A673 (cell line): Measurements from ENCODE around the gene LAGE3. TPM values are rescaled to one million over a fixed set of nuclear protein-coding genes. Genes with fewer than 3 reads are reported as not detected.

Experiments
- BruUV-seq: library from RNA; stranded (reverse); fragments of 400-500 nt; replicated peaks from 2 replicates; lab custom pipeline; 2021; lab: Mats Ljungman, UMichigan
- CTCF ChIA-PET: fragments of 300-600 bp; sonication (Branson Sonifier 250); formaldehyde crosslinking; loops from one replicate; lab custom pipeline; 2022; ENCODE audit warnings: antibody characterized with exemption; lab: Charles Lee
- POLR2A ChIA-PET: fragments of 300-600 bp; sonication (Branson Sonifier 250); formaldehyde crosslinking; loops from one replicate; lab custom pipeline; 2022; ENCODE audit warnings: antibody characterized with exemption; ENCODE audit not compliant: low non-redundant PET; lab: Charles Lee
- DNase-seq: peaks from one replicate; pipeline ENCODE4 v3.0.0-alpha.2; 2015; ENCODE audit warnings: low spot score
- H3K27ac ChIP-seq: fragments of 200-600 bp; sonication (generic); 2 replicates; pipeline ENCODE4 v1.5.1; 2016; ENCODE audit warnings: mixed run types, low read depth, mild to moderate bottlenecking, mixed read lengths, antibody characterized with exemption, low read length; ENCODE audit not compliant: poor library complexity, severe bottlenecking
- H3K27me3 ChIP-seq: fragments of 200-600 bp; sonication (generic); replicated peaks from 2 replicates; pipeline ENCODE4 v1.6.1; 2017; ENCODE audit warnings: mixed run types, low read depth, mild to moderate bottlenecking, mixed read lengths, antibody characterized with exemption, low read length; ENCODE audit not compliant: insufficient read depth, poor library complexity
- H3K36me3 ChIP-seq: fragments of 200-600 bp; sonication (generic); 2 replicates; pipeline ENCODE4 v1.6.1; 2016; ENCODE audit warnings: mixed run types, mild to moderate bottlenecking, mixed read lengths, antibody characterized with exemption, low read length; ENCODE audit not compliant: insufficient read depth, poor library complexity, severe bottlenecking
- H3K4me1 ChIP-seq: fragments of 200-600 bp; sonication (generic); 2 replicates; pipeline ENCODE4 v1.6.1; 2017; ENCODE audit warnings: mixed run types, mild to moderate bottlenecking, mixed read lengths, antibody characterized with exemption, low read length; ENCODE audit not compliant: insufficient read depth, poor library complexity, severe bottlenecking
- H3K4me3 ChIP-seq: fragments of 200-600 bp; sonication (generic); 2 replicates; pipeline ENCODE4 v1.5.1; 2016; ENCODE audit warnings: low read depth, mixed run types, mild to moderate bottlenecking, mixed read lengths, low read length; ENCODE audit not compliant: poor library complexity, severe bottlenecking
- H3K9me3 ChIP-seq: fragments of 200-600 bp; sonication (generic); 2 replicates; pipeline ENCODE4 v1.6.1; 2016; ENCODE audit warnings: mixed run types, low read depth, mild to moderate bottlenecking, mixed read lengths, antibody characterized with exemption, low read length; ENCODE audit not compliant: poor library complexity, severe bottlenecking
- CTCF ChIP-seq: fragments of 300-800, 200-600 bp; sonication (generic); conservative IDR thresholded peaks from 2 replicates; pipeline ENCODE4 v1.5.1; 2017; ENCODE audit warnings: low read depth, mild to moderate bottlenecking, antibody characterized with exemption, low read length, moderate library complexity, mixed read lengths
- EZH2 ChIP-seq: fragments of 200-600 bp; sonication (generic); IDR thresholded peaks from 2 replicates; pipeline ENCODE4 v1.6.1; 2017; ENCODE audit warnings: borderline replicate concordance, low read depth, mild to moderate bottlenecking, mixed read lengths, antibody characterized with exemption, low read length; ENCODE audit not compliant: poor library complexity, severe bottlenecking
- intact Hi-C: fragments of 100-400 bp; cut with micrococcal nuclease; formaldehyde crosslinking; loops from one replicate; pipeline ENCODE4 v1.10.0; 2022; ENCODE audit not compliant: unreplicated experiment
- total RNA-seq: library from RNA; stranded (reverse); gene quantifications from 2 replicates; pipeline ENCODE4 v1.2.3, GENCODE V29; 2021

The LAGE3 gene
- total RNA-seq, 1 experiment from 2014 or later: 34.6 TPM

- no peak for TF ChIP-seq EZH2
- TF ChIP-seq CTCF: no peak
- ChIA-PET POLR2A (no interaction called here), CTCF (no interaction called here)
- intact Hi-C loops: no loop called here
- no peaks in the 10 kb centered on the region for H3K27me3 ChIP-seq
- no peaks in the 10 kb centered on the region for H3K4me1 ChIP-seq
- DNase-seq: no peak
- BruUV-seq: no TSS peak
- H3K4me3 ChIP-seq: no peak overlapping the region
- H3K9me3 ChIP-seq: no peaks in the 10 kb centered on the region
- no peak overlapping the region for H3K27ac ChIP-seq
- no peaks in the 10 kb centered on the region for H3K36me3 ChIP-seq
Observed at GRCh38 chrX:154494715-154495114, 15.6 kb upstream of the LAGE3 start.

- TF ChIP-seq CTCF (no peak), EZH2 (no peak)
- ChIA-PET CTCF (no interaction called here), POLR2A (no interaction called here)
- Histone ChIP-seq H3K36me3 (no peaks in the 10 kb centered on the region), H3K4me3 (peak within 1 kb of the TSS; percentile 60), H3K9me3 (no peaks in the 10 kb centered on the region), H3K4me1 (peaks cover 3% of the 10 kb centered on the region), H3K27ac (peak within 1 kb of the TSS; percentile 85), H3K27me3 (no peaks in the 10 kb centered on the region)
- intact Hi-C loops: no loop called here
- peak; percentile 94 for DNase-seq
- BruUV-seq: no TSS peak
Observed at GRCh38 chrX:154490414-154491083, 11.5 kb upstream of the LAGE3 start, which contains the start of gene SLC10A3. Gene SLC10A3 (minus strand): TSS chrX:154490629. CDS start chrX:154488940, 1,689 bp downstream.

GRCh38 chrX:154490021-154490413 is 10.9 kb upstream of the LAGE3 start:
- Histone ChIP-seq H3K4me1 (peaks cover 5% of the 10 kb centered on the region), H3K27me3 (no peaks in the 10 kb centered on the region), H3K9me3 (no peaks in the 10 kb centered on the region), H3K36me3 (peaks cover 4% of the 10 kb centered on the region), H3K27ac (peak overlapping the region; percentile 80), H3K4me3 (peak overlapping the region; percentile 60)
- TF ChIP-seq CTCF (no peak), EZH2 (no peak)
- no peak for DNase-seq
- no TSS peak for BruUV-seq
- intact Hi-C loops: no loop called here
- CTCF ChIA-PET: no interaction called here
- POLR2A ChIA-PET: no interaction called here
